ENCODE measurements around the gene ISM1.

Gene ISM1

DNA sequence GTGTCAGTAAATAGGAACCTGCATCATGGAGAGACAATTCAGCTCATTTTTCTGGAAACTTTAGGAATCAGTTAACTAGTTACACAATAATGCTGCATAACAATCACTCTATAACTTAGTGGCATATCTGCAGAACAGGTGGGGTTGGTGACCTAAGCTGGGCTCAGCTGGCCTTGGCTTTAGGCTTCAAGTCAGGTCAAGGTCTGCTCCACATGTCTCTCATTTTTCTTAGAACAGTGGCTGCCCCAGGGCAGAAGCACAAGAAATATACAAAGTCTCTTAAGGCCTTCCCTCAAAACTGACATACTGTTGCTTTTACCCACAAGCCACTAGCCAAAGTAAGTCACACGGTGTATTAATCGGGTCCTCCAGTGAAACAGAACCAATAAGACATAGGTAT lies 14.1 kb upstream of the ISM1 start:
- POLR2A ChIA-PET, result no interaction called here
- DNase-seq (ENCODE audit: extremely low spot score), result no peak
- TF ChIP-seq, protein P1, sequence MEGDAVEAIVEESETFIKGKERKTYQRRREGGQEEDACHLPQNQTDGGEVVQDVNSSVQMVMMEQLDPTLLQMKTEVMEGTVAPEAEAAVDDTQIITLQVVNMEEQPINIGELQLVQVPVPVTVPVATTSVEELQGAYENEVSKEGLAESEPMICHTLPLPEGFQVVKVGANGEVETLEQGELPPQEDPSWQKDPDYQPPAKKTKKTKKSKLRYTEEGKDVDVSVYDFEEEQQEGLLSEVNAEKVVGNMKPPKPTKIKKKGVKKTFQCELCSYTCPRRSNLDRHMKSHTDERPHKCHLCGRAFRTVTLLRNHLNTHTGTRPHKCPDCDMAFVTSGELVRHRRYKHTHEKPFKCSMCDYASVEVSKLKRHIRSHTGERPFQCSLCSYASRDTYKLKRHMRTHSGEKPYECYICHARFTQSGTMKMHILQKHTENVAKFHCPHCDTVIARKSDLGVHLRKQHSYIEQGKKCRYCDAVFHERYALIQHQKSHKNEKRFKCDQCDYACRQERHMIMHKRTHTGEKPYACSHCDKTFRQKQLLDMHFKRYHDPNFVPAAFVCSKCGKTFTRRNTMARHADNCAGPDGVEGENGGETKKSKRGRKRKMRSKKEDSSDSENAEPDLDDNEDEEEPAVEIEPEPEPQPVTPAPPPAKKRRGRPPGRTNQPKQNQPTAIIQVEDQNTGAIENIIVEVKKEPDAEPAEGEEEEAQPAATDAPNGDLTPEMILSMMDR (IDR thresholded peaks at IDR 0.05; ENCODE audit: control extremely low read depth, extremely low read depth, low read depth, missing control alignments), result no peak
- CTCF ChIA-PET, result no interaction called here

DNA sequence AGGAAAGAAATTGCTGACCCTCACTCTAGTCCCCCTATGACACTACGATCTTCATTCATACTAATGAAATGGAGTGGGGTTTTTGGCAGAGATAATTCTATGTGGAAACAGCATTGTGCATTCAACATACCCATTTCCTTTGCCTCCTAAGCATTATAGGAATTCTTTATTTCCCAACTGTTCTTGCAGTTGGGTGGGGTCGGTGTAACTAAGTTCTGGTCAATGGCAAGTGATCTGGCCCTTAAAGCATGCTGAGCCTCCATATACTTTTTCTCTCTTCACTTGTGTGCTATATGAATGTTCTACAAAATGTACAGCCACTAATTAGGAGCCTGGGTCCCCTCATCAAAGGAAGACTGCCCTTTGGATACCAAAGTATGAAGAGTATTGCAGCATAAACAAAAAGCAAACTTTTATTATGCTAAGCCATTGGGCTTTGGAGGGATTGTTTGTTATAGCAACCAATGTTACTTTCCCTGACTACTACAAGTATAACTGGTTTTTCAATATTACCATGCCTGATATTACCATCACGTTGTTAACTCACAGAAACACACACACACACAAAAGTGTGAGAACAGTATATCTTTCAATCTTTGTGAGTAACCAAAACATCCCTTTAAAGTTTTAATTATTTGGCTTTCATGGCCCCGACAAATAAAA lies 9.0 kb upstream of the ISM1 start:
- CTCF ChIA-PET, result interaction anchor here (1.3 to 1.9 kb wide), 3 partner anchors 9 to 16 kb away, joined by 4 to 5 read pairs (median 4); no protein-coding TSS in a partner anchor

GRCh38 chr20:13212750-13213149 lies 8.3 kb upstream of the ISM1 start:
- POLR2A ChIA-PET, result no interaction called here

More for the DNA sequence above, 9.0 kb upstream of the ISM1 start:
- TF ChIP-seq, protein P1 (IDR thresholded peaks at IDR 0.05; ENCODE audit: control extremely low read depth, extremely low read depth, low read depth, missing control alignments), result no peak
- no peak for DNase-seq (ENCODE audit: extremely low spot score)
- POLR2A ChIA-PET, result no interaction called here

GRCh38 chr20:13213335-13213734 lies 7.7 kb upstream of the ISM1 start:
- no peak for DNase-seq (ENCODE audit: extremely low spot score)
- TF ChIP-seq, protein P1 (IDR thresholded peaks at IDR 0.05; ENCODE audit: control extremely low read depth, extremely low read depth, low read depth, missing control alignments), result no peak
- ChIA-PET POLR2A (no interaction called here), CTCF (interaction anchor here (0.8 to 1.9 kb wide), 5 partner anchors 10 to 86 kb away, joined by 3 to 5 read pairs (median 4); no protein-coding TSS in a partner anchor)

More at GRCh38 chr20:13212750-13213149, 8.3 kb upstream of the ISM1 start:
- TF ChIP-seq, protein P1 (IDR thresholded peaks at IDR 0.05; ENCODE audit: control extremely low read depth, extremely low read depth, low read depth, missing control alignments), result no peak
- CTCF ChIA-PET, result interaction anchor here (0.8 to 1.9 kb wide), 5 partner anchors 10 to 86 kb away, joined by 3 to 5 read pairs (median 4); no protein-coding TSS in a partner anchor
- no peak for DNase-seq (ENCODE audit: extremely low spot score)

DNA sequence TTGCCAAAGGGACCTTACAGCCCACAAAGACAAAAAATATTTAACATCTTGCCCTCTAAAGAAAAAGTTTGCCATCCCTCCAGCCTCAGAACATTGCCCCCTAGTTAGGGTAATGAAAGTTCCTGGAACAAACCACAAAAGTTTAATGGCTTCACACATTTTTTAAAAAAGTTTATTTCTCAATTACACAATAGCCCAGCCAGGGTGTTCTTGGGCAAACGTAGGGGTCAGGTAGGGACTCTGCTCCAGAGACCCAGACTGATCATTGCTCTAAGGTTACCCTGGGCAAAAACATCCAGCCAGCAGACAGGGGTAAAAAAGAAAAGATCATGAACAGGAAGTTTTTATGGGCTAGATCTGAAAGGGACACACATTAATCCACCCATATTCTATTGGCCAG lies 4.5 kb upstream of the ISM1 start:
- CTCF ChIA-PET, result no interaction called here
- no peak for DNase-seq (ENCODE audit: extremely low spot score)
- POLR2A ChIA-PET, result no interaction called here
- TF ChIP-seq, protein P1 (IDR thresholded peaks at IDR 0.05; ENCODE audit: control extremely low read depth, extremely low read depth, low read depth, missing control alignments), result no peak

GRCh38 chr20:13219327-13220193 lies 1.5 kb upstream of the ISM1 start:
- TF ChIP-seq, protein P1 (IDR thresholded peaks at IDR 0.05; ENCODE audit: control extremely low read depth, extremely low read depth, low read depth, missing control alignments), result no peak
- POLR2A ChIA-PET, result no interaction called here
- DNase-seq (ENCODE audit: extremely low spot score), result no peak
- CTCF ChIA-PET, result no interaction called here
